Measurements from ENCODE around the gene PDZK1IP1.

PDZK1IP1 gene

DNA sequence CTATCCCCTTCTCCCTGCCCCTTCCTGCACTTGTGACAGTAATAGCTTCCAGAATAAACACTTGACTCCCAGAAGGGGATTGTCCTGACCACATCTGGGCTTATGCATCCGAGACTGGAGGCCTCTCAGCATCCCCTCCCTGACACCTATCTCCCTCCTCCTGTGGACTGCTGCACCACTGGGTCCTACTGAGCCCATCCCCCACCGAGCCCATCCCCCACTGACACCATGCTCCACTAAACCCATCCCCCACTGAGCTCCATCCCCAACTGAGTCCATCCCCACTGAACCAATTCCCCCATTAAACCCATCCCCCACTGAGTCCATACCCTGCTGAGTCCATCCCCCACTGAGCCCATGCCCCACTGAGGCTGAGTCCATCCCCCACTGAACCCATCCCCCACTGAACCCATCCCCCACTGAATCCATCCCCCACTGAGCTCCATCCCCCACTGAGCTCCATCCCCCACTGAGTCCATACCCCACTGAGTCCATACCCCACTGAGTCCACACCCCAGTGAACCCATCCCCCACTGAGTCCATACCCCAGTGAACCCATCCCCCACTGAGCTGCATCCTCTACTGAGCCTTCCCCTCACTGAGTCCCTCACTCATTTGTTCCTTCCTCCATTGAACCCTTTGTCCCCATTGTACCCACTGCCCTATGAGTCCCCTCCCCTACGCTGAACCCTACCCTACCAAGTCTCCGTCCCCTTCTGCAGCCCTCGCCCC lies 5.6 kb downstream of the PDZK1IP1 start:
- no peak for TF ChIP-seq ZNF274 (IDR thresholded peaks at IDR 0.05; ENCODE audit: low read depth, low read length)
- H3K4me3 ChIP-seq (ENCODE audit: low read length): no peak overlapping the region

DNA sequence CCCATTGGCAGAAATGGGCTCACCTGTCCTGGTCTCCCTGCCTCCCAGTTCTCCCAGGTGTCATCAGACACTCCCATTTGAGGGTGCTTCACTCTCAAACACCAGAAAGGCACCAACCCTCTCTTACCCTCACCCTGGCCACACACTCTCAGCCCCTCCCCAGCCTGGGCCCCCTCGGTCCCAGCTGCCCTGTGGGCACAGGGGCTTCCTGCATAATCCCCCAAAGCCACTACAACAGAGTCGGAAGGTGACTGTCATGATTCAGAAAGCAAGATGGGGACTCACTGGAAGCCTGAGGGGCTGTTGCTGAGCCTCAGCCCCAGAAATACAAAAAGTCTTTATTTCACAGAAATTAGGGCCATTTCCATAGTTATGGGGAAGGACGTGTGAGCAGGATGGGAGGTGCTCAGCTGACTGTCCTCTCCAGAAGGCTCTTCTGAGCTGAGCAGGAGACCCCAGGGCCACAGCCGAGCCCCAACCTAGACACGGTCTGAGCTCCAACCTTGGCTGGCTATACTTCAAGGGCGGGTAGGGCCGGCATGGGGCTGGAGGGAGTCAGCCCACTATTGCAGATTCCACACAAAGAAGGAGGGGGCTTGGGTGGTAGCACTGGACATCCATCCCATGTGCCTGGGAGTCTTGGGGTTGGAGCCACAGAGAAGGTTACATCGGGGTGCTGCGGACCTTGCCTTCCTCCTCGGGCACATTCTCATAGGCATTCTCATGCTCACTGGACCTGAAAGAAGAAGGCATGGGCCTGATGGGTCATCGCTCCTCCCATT lies 6.3 kb downstream of the PDZK1IP1 start:
- no peak for TF ChIP-seq ZNF274 (IDR thresholded peaks at IDR 0.05; ENCODE audit: low read depth, low read length)
- no peak overlapping the region for H3K4me3 ChIP-seq (ENCODE audit: low read length)

DNA sequence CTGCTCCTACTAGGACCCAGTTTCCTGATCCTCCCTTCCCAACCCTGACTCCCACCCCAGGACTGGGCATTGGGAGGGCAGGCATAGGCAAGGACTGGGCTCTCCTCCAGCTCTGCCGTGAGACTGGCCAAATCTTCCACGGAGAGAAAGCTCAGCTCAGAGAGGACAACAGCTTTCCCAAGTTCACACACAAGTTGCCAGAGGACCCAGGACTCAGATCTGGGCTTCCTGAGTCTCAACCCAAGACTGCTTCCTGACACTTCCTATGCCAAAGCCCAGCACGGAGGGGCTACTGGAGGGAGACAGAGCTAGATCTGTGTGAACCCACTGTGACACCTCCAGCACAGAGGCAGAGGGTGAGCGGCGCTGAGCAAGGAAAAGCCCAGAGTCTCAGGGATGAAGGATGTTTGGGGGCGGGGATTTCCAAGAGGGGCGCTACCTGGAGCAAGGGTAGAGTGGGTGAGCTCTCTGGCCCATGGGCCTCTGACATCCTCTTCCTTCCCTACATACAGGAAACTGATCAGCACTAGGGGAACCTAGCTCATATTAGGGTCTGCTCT lies 7.1 kb downstream of the PDZK1IP1 start:
- H3K4me3 ChIP-seq (ENCODE audit: low read length): no peak overlapping the region
- TF ChIP-seq ZNF274 (IDR thresholded peaks at IDR 0.05; ENCODE audit: low read depth, low read length): no peak

DNA sequence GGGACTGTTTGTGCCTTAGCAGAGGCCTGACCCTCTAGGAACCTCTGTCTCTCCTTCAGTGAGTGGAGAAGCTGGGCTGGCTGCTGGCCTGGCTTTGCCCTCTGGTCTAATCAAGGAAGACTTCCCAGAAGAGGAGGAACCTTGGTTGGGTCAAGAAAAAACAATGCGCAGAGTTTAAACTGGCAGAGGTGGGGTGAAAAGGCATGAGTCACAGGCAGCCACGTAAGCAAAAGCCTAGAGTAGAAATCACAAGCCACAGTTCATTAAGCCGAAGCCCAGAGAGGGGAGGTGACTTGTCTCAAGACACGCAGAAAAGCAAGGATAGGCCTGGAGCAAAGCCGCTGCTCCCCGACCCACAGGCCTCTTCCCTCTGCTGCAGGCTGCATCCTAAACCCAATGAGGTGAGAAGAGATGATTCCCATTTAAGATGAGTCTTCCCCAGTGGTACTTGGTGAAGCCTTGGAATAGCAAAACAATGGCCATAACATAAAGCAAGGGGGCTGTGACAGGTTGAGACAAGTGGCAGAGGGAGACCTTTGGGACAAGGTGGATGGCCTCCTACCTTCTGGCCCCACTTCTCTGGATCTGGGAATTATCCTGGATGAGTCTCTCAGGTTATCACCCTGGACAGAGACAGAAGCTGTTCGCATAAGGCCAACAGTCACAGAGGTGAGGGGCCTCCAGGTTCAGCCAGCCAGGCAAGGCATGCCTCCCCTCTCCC lies 7.7 kb downstream of the PDZK1IP1 start:
- TF ChIP-seq ZNF274 (IDR thresholded peaks at IDR 0.05; ENCODE audit: low read depth, low read length): no peak
- no peak overlapping the region for H3K4me3 ChIP-seq (ENCODE audit: low read length)

DNA sequence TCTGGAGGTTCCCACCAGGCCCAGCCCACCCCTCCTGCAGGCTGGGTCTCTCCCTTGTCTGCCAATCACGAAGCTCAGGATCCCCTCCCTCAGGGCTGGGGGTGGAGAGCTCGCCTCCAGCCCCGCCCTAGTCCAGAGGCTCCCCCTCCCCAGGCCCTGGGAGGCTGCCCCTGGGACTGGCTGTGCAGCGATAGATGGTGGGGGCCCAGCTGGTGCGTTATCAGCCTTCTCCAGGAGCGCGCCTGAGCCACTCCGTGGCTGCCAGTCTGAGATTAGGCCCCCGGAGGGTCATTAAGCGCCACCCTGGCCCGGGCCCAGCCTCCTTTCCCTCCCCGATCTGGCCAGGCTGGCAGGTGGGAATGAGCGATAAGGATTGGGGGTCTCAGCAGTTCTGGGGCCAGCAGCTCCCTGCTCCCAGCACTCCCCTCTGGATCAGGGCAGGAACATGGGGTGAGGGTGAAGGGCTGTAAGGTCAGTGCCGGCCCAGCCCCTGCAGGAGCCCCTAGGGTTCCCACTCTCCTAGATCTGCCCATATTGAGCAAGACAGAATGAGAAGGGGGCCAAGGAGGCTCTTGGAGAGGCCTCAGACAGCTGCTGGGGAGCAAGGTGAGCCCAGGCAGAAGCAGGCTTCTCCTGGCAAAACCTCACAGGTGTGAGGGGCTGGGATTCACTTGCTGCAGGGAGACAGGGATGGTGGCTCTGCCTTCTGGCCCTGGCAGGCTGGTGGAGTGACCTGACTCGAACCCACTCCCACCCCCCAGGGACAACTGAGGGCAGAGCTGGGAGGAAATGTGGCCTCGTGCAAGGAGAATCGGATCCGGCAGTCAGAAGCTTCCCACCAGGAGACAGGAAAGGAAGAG lies 8.5 kb downstream of the PDZK1IP1 start:
- TF ChIP-seq ZNF274 (IDR thresholded peaks at IDR 0.05; ENCODE audit: low read depth, low read length): no peak
- no peak overlapping the region for H3K4me3 ChIP-seq (ENCODE audit: low read length)

DNA sequence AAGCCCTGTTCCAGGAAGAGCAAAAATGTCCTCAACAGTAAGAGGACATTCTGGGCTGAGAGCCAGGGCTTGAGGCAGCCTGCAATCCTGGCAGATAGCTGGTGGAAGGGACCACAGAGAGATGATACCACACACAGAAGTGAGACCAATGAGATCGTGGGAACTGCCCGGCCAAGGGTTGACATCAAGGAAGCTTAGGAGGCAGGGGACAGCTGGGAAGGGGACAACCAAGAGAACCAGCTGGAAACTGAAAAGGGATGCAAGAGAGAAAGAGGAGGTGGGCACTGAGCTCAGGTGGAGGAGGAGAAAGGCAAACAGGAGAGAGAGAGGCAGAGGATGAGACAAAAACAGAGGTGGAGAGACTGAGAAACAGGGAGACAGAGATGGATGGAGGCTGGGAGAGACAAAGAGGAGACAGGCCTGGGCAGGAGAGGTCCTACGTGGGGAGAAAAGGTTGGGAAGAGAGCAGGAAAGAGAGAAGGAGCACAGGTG lies 9.2 kb downstream of the PDZK1IP1 start:
- TF ChIP-seq ZNF274 (IDR thresholded peaks at IDR 0.05; ENCODE audit: low read depth, low read length): no peak
- no peak overlapping the region for H3K4me3 ChIP-seq (ENCODE audit: low read length)

DNA sequence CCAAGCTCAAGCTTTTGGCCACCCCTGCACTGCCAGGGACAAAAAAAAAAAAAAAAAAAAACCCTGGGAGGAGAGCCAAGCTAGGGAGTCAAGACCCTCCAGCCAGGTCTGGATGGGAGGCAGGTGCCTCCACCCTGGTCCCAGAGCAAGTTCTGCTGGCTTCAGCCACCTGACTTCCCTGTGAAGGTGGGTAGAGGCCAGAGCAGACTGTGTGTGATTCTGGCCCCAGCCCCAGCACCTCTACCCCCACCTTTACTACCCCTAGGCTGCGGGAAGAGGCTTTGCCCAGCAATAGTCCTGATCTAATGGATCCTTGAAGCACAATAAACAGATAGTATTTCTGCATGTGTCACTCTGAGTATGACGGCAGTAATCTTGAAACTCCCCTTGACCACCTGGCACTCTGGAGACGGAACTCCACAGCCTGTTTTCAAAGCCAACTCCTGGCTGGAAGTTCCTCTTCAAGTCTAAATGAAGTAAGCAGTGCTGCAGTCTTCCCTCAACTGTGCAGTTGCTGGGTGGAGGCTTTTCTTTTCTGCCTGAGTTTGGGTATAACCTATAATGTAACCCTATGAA lies 9.8 kb downstream of the PDZK1IP1 start:
- no peak overlapping the region for H3K4me3 ChIP-seq (ENCODE audit: low read length)
- TF ChIP-seq ZNF274 (IDR thresholded peaks at IDR 0.05; ENCODE audit: low read depth, low read length): no peak

DNA sequence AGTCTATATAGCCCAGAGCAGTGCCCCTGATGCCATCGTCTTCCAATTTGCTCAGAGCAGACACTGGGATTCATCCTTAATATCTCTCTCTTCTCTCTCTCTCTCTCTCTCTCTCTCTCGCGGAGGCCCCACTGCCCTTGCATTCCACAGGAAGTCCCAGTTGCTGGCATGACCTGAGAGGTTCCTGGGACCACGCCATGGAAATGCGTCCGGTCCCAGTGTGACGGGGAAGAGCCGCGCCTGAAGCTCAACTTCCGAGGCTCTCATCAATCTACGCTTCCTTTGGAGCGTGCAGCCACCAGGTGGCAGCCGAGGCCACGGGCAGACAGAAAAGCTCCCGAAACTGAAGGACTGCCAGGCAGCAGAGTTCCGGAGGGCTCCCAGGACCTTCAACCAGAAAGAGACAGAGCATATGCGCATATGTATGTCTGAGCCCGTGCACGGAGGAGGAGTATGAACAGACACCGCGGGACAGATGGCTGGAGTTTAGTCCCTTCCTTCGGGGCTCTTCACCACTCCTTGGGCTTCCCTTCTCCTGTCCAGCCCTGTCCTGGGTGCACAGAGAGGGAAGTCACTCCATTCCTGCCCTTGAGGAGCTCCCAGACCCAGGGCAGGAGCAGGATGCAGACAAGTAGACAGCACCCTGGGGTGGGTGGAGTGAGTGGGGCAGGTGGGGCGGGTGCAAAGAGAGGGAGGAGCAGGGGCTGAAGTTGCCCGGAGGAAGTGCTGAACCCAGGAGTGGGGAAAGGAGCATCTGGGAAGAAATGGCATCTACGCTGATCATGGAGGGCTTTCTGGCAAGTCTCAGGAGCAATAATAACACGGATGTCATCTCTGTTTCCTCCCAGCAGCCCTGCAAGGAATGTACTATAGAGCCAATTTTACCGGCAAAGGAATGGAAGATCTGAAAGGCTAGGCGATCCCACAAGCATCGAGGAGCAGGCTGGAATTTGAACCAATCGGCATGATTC lies 10.5 kb downstream of the PDZK1IP1 start:
- H3K4me3 ChIP-seq (ENCODE audit: low read length): peak overlapping the region; percentile 42; the same call in 1 of the 2 replicates
- TF ChIP-seq ZNF274 (IDR thresholded peaks at IDR 0.05; ENCODE audit: low read depth, low read length): no peak

DNA sequence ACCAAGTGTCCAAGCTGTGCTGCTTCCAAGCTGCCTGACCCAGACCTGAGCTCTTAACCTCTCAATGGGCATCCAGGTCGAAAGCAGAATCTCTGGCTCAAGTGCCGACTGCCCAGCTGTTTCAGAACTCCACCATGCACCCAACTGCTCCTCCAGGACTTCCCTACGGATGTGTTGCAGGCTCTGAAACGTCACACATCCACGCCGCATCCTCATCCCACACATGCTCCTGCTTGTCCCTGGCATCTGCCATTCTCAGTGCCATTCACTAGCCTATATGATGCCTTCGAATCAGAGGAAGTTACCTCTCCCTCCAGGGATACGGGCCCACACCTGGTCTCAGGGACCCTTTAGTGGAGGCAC lies 11.2 kb downstream of the PDZK1IP1 start:
- no peak overlapping the region for H3K4me3 ChIP-seq (ENCODE audit: low read length)
- no peak for TF ChIP-seq ZNF274 (IDR thresholded peaks at IDR 0.05; ENCODE audit: low read depth, low read length)

DNA sequence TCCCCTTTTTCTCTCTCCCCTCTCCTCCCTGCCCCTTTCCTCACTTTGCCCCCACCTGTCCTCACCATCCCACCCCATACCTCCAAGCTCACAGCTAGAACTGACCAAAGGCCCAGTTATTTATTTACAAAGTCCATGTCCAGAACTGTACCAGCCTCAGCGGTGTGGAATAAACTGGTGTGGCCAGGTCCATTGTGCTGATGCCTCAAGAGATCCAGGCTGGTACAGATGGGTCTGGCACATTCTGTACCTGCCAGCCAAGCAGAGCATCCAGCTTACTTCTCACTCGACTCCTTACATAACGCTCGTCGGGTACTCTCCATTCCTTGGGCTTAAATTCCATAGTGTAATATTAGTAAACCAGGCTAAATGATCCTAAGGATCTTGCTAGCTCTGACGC lies 11.8 kb downstream of the PDZK1IP1 start:
- no peak overlapping the region for H3K4me3 ChIP-seq (ENCODE audit: low read length)
- no peak for TF ChIP-seq ZNF274 (IDR thresholded peaks at IDR 0.05; ENCODE audit: low read depth, low read length)

DNA sequence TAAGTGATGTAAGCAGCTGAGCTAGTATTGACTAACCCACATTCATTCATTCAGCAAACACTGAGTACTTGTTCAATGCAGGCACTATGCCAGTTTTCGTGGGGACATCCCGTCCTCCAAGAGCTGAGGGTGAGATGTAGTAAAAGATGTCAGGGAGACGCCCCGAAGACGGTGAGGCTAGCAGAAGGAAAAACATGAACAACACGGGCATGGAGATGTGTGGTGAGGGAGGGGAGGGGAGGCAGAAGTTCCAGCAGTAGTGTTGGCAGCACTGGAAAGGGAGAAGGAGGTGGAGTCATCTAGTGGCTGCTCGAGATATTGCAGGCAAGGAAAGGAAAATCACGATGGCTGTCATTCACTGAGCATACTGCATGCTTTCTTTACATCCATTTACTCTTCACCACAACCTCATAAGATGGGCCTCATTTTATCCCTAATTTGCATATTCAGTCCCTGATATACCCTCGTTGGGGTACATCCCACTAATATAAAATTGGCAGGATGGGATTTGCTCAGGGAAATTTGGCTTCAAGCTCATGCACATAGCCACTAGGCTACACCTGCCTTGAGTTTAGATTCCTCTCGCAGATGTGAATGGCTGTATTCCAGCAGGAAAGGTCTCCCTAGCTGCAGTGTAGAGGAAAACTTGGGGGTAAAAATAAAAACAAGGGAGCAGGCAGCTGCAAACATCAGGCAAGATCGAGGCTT lies 14.5 kb downstream of the PDZK1IP1 start:
- H3K4me3 ChIP-seq (ENCODE audit: low read length): no peak overlapping the region
- TF ChIP-seq ZNF274 (IDR thresholded peaks at IDR 0.05; ENCODE audit: low read depth, low read length): no peak

DNA sequence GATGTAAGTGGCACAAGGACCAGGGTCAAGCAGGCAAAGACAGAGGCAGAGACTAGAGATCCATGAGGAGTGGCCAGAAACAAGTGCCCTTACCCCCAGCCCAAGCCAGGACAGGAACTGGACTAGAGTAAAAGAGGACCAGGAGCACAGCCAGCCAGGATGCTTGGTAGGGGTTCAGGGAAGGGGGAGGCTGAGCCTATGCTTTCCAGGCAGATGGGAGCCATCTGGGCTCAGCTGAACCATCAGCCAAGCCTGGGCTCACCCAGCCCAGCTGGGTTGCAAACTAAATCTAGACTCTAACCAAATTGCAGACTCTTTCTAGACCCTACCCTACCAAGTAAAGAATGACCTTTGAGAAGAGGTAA lies 15.2 kb downstream of the PDZK1IP1 start:
- no peak overlapping the region for H3K4me3 ChIP-seq (ENCODE audit: low read length)
- TF ChIP-seq ZNF274 (IDR thresholded peaks at IDR 0.05; ENCODE audit: low read depth, low read length): no peak

All from GM08714 (cell line).